NCI-H446 (cell line): Measurements from ENCODE around the gene CDKN2B.
"Not testable (repeated sequence)": the region's sequence is repeated elsewhere in the genome, so short reads cannot be mapped to it uniquely, and the experiment has no call there.

Source experiments
- DNase-seq, 2 experiments: peaks; one replicate each; lab custom pipeline; 2025; lab: John Stamatoyannopoulos, UW

CDKN2B gene

GRCh38 chr9:21969011-21969940 lies 39.8 kb downstream of the CDKN2B start:
- no peak for DNase-seq

- no peak for DNase-seq
Measured at GRCh38 chr9:21968331-21969010, 40.6 kb downstream of the CDKN2B start.

- no peak for DNase-seq
Measured at GRCh38 chr9:21967702-21968101, 41.4 kb downstream of the CDKN2B start.

- DNase-seq: no peak
Measured at GRCh38 chr9:21967169-21967568, 41.9 kb downstream of the CDKN2B start.

- DNase-seq: no peak
Measured at GRCh38 chr9:21966140-21966851, 42.8 kb downstream of the CDKN2B start.

GRCh38 chr9:21965401-21965951 lies 43.6 kb downstream of the CDKN2B start:
- DNase-seq: no peak

GRCh38 chr9:21964925-21965385 lies 44.1 kb downstream of the CDKN2B start:
- DNase-seq: no peak

GRCh38 chr9:21961569-21961968 lies 47.5 kb downstream of the CDKN2B start:
- no peak for DNase-seq

- not testable (repeated sequence) for DNase-seq
Measured at GRCh38 chr9:21959268-21959667, 49.8 kb downstream of the CDKN2B start.

- DNase-seq: no peak
Measured at GRCh38 chr9:21958833-21959232, 50.3 kb downstream of the CDKN2B start.
